Measurements from ENCODE around the gene CCDC167. TPM values are rescaled to one million over a fixed set of nuclear protein-coding genes. Genes with fewer than 3 reads are reported as not detected.

CCDC167 gene
- total RNA-seq, 1 experiment from 2014 or later = 31.9 TPM

DNA sequence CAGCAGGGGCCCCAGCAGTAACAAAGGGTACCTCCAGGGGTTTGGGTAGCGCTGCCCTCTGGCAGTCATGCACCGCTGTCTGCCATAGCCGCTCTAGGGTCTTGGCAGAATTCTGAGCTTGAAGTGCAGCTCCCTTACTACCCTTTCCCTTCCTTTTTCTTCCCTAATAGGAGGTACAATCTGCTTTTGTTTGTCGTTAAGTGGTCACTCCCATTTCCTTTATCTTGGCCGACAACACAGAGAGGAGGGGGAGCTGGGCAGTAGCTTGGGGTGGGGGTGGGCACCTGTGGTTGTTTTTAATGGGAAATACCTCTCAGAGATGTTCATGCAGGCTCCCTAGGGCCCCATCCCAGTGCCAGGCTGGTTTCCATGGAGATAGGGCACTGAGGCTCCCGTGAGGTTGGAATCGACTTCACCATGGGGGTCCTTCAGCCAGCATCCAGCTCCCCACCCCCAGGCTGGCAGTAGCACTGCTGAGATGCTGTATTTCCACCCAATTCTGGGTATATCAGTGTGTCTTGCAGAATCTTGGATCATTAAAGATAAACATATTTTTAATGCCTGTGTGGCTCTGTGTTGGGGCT lies 18.6 kb downstream of the CCDC167 start:
- TF ChIP-seq, protein P1, sequence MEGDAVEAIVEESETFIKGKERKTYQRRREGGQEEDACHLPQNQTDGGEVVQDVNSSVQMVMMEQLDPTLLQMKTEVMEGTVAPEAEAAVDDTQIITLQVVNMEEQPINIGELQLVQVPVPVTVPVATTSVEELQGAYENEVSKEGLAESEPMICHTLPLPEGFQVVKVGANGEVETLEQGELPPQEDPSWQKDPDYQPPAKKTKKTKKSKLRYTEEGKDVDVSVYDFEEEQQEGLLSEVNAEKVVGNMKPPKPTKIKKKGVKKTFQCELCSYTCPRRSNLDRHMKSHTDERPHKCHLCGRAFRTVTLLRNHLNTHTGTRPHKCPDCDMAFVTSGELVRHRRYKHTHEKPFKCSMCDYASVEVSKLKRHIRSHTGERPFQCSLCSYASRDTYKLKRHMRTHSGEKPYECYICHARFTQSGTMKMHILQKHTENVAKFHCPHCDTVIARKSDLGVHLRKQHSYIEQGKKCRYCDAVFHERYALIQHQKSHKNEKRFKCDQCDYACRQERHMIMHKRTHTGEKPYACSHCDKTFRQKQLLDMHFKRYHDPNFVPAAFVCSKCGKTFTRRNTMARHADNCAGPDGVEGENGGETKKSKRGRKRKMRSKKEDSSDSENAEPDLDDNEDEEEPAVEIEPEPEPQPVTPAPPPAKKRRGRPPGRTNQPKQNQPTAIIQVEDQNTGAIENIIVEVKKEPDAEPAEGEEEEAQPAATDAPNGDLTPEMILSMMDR (conservative IDR thresholded peaks at IDR 0.05) = no peak

More for the DNA sequence above, 18.6 kb downstream of the CCDC167 start:
- no peak overlapping the region for H3K4ac ChIP-seq (ENCODE audit: low read depth, low read length)
- H3T11ph ChIP-seq (ENCODE audit: low read length) = no peak overlapping the region
- H2BK12ac ChIP-seq (ENCODE audit: insufficient read length, low read depth, low read length) = no peak overlapping the region
- no peak overlapping the region for H4K91ac ChIP-seq (ENCODE audit: insufficient read length, low read depth, low read length)
- H3K9ac ChIP-seq (ENCODE audit: extremely low read depth, insufficient read length, low read length) = no peak overlapping the region
- no peak overlapping the region for H2BK120ac ChIP-seq (ENCODE audit: low read depth, low read length, poor library complexity, severe bottlenecking)
- WGBS (ENCODE audit: extremely low coverage, insufficient read length, low lambda C conversion rate) = no CpG with 5 or more reads among the region's 7 CpGs
- no peak overlapping the region for H2AFZ ChIP-seq (ENCODE audit: low read length)
- Mint-ChIP-seq H3K9me3 (no peaks in the 10 kb centered on the region), H3K36me3 (ENCODE audit: insufficient read depth in 1 of 3, low read depth in 3 of 3) (peaks cover 10 to 48% (median 42%) of the 10 kb centered on the region in 3 experiments), H3K27me3 (ENCODE audit: low read depth) (no peaks in the 10 kb centered on the region), H3K4me1 (peaks cover 11 to 21% of the 10 kb centered on the region in 2 experiments), H3K4me3 (no peak overlapping the region), H3K27ac (peak overlapping the region in 2 of 3 experiments; percentile 85 to 95; a peak in 4 of 7 replicates)
- no peaks in the 10 kb centered on the region for H3K27me3 ChIP-seq (ENCODE audit: insufficient read depth, low read length)
- H2BK20ac ChIP-seq (ENCODE audit: low read depth, low read length, poor library complexity, severe bottlenecking) = no peak overlapping the region
- H3K9me3 ChIP-seq (ENCODE audit: control insufficient read depth, low read depth, low read length) = no peaks in the 10 kb centered on the region
- no peaks in the 10 kb centered on the region for H3K23me2 ChIP-seq (ENCODE audit: insufficient read length, low read depth, low read length, poor library complexity, severe bottlenecking)
- no peak overlapping the region for H2BK15ac ChIP-seq (ENCODE audit: low read depth, low read length)
- no peak for DNase-seq
- H3K18ac ChIP-seq (ENCODE audit: insufficient read length, low read depth, low read length) = no peak overlapping the region
- H3K4me2 ChIP-seq (ENCODE audit: insufficient read depth, insufficient read length, low read length) = no peak overlapping the region
- H3K14ac ChIP-seq (ENCODE audit: insufficient read depth, low read length) = no peak overlapping the region
- no peaks in the 10 kb centered on the region for H3K79me2 ChIP-seq (ENCODE audit: insufficient read depth, low read length)
- H4K20me1 ChIP-seq (ENCODE audit: control insufficient read depth, insufficient read depth, insufficient read length) = no peaks in the 10 kb centered on the region
- no peak overlapping the region for H3K56ac ChIP-seq (ENCODE audit: insufficient read length, low read depth, low read length)
- no peak overlapping the region for H3K27ac ChIP-seq (ENCODE audit: insufficient read length, low read depth, low read length)
- H4K8ac ChIP-seq (replicated peaks; ENCODE audit: insufficient read length, low read depth, low read length) = no peak overlapping the region
- H4K5ac ChIP-seq (ENCODE audit: insufficient read length, low read depth, low read length) = no peak overlapping the region
- no peak overlapping the region for H2BK5ac ChIP-seq (ENCODE audit: insufficient read length, low read length)
- H3K23ac ChIP-seq (ENCODE audit: insufficient read length, low read depth, low read length) = no peak overlapping the region
- no peaks in the 10 kb centered on the region for H3K79me1 ChIP-seq (ENCODE audit: insufficient read depth, low read depth, low read length, poor library complexity, severe bottlenecking)
- peaks cover 4% of the 10 kb centered on the region; the same call in 1 of the 2 replicates for H3K4me1 ChIP-seq (ENCODE audit: insufficient read depth, low read length)
- no peak overlapping the region for H2AK5ac ChIP-seq (ENCODE audit: insufficient read length, low read length)
